IPS-NIHi7 (cell line): ENCODE measurements around the gene COL6A1.

ENCODE experiments used
- DNase-seq: peaks from one replicate; pipeline ENCODE4 v3.0.0; 2012; ENCODE audit warnings: mixed read lengths; ENCODE audit errors: extremely low spot score

COL6A1 gene

GRCh38 chr21:45982092-45982757 is 655 bp downstream of the COL6A1 start:
- no peak for DNase-seq

GRCh38 chr21:45982758-45983648 is 1.4 kb downstream of the COL6A1 start:
- DNase-seq: peak; percentile 48

DNA sequence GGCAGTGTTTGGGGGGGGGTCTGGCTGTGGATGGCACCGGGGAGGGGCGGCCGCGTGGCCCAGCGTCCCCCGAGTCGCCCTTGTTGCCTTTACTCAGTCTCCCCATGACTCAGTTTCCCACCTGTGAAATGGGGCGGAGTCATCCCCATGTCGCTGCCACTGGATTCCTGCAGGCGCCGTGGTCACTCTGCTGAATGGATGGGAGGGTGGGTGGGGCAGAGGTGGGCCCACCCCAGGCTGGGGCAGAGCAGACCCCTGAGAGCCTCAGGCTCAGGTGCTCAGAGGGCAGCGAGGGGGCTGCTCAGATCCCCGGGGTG is 2.0 kb downstream of the COL6A1 start:
- no peak for DNase-seq

DNA sequence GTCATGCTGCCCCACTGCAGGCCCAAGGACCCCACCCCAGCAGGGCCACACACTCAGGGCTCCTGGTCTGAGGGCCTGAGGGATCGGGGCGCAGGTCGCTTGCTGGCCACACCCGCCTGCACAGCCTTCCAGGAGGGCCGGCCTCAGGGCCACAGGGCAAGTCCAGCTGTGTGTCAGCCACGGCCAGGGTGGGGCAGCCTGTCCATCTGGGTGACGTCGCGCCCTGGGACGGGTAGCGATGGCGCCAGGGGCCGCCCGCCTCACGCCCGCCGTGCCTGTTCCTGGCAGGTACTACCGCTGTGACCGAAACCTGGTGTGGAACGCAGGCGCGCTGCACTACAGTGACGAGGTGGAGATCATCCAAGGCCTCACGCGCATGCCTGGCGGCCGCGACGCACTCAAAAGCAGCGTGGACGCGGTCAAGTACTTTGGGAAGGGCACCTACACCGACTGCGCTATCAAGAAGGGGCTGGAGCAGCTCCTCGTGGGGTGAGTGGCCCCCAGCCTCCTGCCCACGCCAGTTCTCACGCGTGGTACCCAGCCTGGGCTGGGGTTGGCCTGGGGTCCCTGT is 2.5 kb downstream of the COL6A1 start:
- no peak for DNase-seq

GRCh38 chr21:45984584-45985095 is 3.1 kb downstream of the COL6A1 start:
- no peak for DNase-seq

GRCh38 chr21:45985471-45986315 is 4.1 kb downstream of the COL6A1 start:
- DNase-seq: no peak

DNA sequence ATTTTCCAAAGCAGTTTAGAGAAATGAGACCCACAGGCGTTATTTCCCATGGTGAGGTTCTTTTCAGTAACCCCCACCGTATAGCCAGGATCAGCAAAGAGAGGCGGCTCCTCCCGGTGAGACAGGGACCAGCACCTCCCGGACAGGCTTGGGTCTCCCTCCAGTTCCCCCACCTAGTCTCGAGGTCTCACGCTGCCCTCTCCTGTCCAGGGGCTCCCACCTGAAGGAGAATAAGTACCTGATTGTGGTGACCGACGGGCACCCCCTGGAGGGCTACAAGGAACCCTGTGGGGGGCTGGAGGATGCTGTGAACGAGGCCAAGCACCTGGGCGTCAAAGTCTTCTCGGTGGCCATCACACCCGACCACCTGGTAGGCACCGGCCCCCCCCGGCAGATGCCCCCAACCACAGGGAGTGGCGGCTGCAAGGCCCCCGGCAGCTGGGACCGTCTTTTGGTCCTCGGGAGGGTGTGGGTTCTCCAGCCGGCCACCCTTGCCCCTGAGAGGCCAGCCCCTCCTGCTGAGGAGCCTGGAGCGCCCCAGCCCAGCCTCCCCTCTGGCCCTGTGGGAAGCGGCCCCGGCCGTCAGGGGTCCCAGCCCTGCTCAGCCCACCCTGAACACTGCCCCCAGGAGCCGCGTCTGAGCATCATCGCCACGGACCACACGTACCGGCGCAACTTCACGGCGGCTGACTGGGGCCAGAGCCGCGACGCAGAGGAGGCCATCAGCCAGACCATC is 4.9 kb downstream of the COL6A1 start:
- no peak for DNase-seq

- DNase-seq: no peak
Measured at GRCh38 chr21:45987121-45987711, 5.6 kb downstream of the COL6A1 start.

- no peak for DNase-seq
Measured at GRCh38 chr21:45988366-45989347, 7.1 kb downstream of the COL6A1 start.

DNA sequence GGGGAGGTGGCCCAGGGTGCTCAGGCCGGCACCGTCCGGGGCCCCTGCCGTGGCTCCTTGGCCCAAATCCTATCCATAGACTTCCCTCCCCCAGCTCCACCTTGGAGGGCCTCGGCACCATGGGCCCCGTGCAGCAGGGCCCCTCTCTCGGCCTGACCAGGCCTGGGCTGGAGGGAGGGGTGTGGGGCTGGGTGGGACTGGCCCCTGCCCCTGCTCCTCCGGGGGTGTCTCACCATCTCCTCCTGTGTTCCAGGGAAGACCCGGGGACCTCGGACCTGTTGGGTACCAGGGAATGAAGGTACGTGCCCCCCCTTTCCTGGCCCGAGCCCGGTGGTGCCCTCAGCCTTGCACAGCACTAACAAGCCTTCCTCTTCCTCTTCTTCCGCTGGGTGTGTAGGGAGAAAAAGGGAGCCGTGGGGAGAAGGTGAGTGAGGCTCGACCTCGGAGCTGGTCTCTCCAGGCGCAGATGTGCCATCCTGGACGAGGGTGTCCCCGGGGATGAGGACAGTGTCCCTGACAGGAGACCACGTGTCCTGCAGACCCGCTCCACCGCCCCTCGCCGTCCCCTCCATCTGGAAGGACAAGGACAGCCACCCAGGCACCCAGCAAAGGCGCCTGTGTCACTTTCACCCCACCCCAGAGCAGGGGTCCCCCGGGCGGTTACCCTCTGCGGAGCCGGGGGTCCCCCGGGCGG is 7.9 kb downstream of the COL6A1 start:
- no peak for DNase-seq

DNA sequence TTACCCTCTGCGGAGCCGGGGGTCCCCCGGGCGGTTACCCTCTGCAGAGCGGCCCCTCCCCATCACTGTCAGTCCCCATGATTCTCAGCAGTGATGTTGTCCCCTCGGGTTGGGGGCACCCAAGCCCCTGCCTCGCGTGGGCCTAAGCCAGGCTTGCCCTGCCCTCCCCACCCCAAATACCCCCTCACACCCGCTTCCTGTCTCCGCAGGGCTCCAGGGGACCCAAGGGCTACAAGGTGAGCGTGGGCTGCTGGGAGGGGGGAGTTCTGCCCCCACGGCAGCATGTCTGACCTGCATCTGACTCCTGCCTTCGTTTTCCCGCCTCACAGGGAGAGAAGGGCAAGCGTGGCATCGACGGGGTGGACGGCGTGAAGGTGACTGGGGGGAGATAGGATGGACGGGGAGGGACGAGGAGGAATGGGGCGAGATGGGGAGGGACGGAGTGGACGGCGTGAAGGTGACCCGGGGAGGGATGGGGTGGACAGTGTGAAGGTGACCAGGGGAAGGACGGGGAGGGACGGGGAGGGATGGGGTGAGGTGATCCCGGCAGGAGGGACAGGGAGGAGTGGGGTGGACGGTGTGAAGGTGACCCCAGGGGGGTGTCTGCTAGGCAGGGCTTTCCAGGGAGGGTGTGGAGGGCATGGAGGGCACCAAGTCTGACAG is 8.6 kb downstream of the COL6A1 start:
- DNase-seq: no peak

DNA sequence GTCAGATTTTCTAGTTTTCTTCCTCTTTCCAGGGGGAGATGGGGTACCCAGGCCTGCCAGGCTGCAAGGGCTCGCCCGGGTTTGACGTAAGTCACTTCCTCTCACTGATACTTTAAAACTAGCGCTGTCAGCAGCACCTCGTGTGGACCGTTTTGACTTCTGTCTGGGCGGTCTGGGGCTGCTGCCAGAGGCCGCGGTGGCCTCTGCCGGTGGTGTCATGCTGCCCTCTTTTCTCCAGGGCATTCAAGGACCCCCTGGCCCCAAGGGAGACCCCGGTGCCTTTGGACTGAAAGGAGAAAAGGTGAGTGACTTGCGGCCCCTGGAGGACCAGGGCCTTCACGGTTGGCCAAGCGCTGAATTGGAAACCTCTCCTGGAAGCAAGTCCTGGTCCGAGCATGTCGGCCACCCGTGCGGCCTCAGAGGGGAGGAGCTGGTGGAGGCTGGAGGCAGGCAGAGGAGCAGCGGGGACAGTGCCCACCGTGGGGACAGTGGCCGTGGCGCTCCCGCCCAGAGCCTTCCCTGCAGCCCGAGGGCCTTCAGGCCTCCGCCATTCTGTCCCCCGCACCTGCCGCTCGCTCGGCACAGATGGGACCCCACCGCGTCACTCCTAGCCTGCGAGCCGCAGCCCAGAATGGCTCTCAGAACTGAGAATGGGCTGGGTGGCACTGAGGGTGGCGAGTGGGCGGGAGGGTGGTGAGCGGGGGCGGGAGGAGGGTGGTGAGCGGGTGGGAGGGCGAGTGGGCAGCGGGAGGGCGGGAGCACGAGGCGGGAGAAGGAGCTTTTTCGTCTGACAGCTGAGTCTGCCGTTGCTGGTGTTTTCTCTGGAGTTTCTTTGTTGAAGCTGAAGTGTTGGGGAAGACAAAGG is 9.4 kb downstream of the COL6A1 start:
- DNase-seq: no peak

GRCh38 chr21:45991606-45992300 is 10.2 kb downstream of the COL6A1 start:
- DNase-seq: no peak

DNA sequence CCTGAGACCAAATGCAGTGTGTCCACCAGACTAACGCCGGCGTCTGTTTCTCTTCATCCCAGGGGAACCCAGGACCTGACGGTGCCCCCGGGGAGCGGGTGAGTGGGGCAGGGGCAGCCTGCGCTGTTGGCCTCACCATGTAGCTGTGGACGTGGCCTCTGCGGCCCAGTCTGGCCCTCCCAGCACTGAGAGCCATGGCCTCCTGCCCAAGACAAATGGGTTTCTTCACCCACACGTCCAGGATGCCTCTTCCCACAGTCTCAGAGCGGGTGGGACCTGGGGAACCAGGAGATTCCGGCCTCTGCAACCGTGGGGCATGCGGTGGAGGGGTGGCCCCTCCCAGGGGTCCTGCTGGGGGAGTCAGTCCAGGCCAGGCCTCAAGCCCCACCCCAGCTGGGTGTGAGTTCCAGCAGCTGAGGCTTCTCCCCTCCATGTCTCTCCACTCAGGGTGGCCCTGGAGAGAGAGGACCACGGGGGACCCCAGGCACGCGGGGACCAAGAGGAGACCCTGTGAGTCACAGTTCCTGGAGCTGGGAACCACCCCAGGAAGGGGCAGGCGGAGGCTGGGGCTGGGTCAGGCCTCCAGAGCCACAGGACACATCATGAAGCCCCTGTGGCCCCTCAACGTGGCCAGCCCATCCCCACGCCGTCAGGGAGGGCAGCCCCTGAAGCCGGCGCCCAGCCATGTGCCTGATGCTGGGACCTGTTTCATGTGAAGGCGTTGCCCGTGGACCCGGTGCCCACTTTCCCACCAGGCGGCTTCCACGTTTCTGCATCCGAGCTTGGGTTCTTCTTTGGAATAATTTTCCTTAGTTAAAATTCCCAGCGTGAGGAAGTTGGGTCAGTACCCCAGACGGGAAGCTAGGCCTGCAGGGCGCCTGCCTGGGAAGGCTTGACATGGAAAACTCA is 11.0 kb downstream of the COL6A1 start:
- no peak for DNase-seq

- no peak for DNase-seq
Measured at GRCh38 chr21:45993210-45994085, 11.9 kb downstream of the COL6A1 start.
